K562 (cell line): ENCODE results near the gene PMPCA. TPM values are rescaled to one million over a fixed set of nuclear protein-coding genes. Genes with fewer than 3 reads are reported as not detected.

Experiments
- AFF4 ChIP-seq: sonication (generic); formaldehyde crosslinking; IDR thresholded peaks from 2 replicates; pipeline ENCODE4 v1.8.0; 2023; ENCODE audit warnings: mild to moderate bottlenecking, missing genetic modification reagents
- BRF2 ChIP-seq: IDR thresholded peaks from 3 replicates; pipeline ENCODE4 v1.6.1; 2011; ENCODE audit warnings: borderline replicate concordance, mild to moderate bottlenecking; ENCODE audit not compliant: insufficient read length, insufficient read depth
- LCOR ChIP-seq: sonication (generic); formaldehyde crosslinking; IDR thresholded peaks from 2 replicates; pipeline ENCODE4 v1.8.0; 2022; ENCODE audit warnings: mild to moderate bottlenecking, missing genetic modification reagents
- NFE2 ChIP-seq: IDR thresholded peaks from 2 replicates; pipeline ENCODE4 v1.6.1; 2014; ENCODE audit warnings: antibody characterized with exemption, low read depth
- NFIX ChIP-seq: fragments of 250-450 bp; sonication (Bioruptor Pico); IDR thresholded peaks from 2 replicates; pipeline ENCODE4 v1.4.0; 2020; ENCODE audit warnings: low read depth, mild to moderate bottlenecking, moderate library complexity
- RB1 ChIP-seq: fragments of 450-650 bp; IDR thresholded peaks from 2 replicates; pipeline ENCODE4 v1.6.1; 2017; ENCODE audit warnings: low read depth, mild to moderate bottlenecking
- ZNF274 ChIP-seq: IDR thresholded peaks from 2 replicates; pipeline ENCODE4 v1.6.1; 2011; ENCODE audit warnings: low read depth, mild to moderate bottlenecking, low read length, moderate library complexity, borderline replicate concordance
- ZNF408 ChIP-seq: fragments of 250-450 bp; sonication (Bioruptor Pico); IDR thresholded peaks from 2 replicates; pipeline ENCODE4 v1.4.0; 2020; ENCODE audit warnings: low read depth, mild to moderate bottlenecking, moderate library complexity
- polyA plus RNA-seq, 8 experiments: library from polyadenylated mRNA; depleted of rRNA in 4 of 8; stranded (reverse) in 5 of 8; unstranded in 3 of 8; fragments of >200 nt; fragmentation: Nextera tagmentation in 2 of 8; fragmentation: Illumina TruSeq in 1 of 8; extraction: Ambion mirVana in 2 of 8; extraction: Trizol in 1 of 8; gene quantifications; 2 replicates each; pipeline versions ENCODE4 v1.2.1 to v1.2.3, GENCODE V29; 2011 to 2014; ENCODE audit warnings: inconsistent platforms in 1 of 8, missing spikeins in 1 of 8
- total RNA-seq, 7 experiments: library from RNA; depleted of rRNA in 6 of 7; stranded (reverse); fragments of >200 nt in 6 of 7; fragmentation: Illumina TruSeq in 2 of 7; extraction: Trizol in 2 of 7; gene quantifications; 2 replicates each; pipeline versions ENCODE4 v1.2.1 to v1.2.3, GENCODE V29; 2011 to 2021; ENCODE audit warnings: low replicate concordance in 1 of 7

PMPCA gene
- total and polyA plus RNA-seq, 9 of the 15 experiments (the other 6 are each of a cell fraction or from before 2014, with no cell fraction given): 23.9 to 143 (median 86.6) TPM

- TF ChIP-seq BRF2: no peak
- no peak for TF ChIP-seq AFF4 (CRISPR knock-in tag)
- no peak for TF ChIP-seq RB1
- no peak for TF ChIP-seq NFE2
- no peak for TF ChIP-seq LCOR (CRISPR knock-in tag)
- no peak for TF ChIP-seq ZNF408
- TF ChIP-seq NFIX (CRISPR knock-in tag): peak; percentile 45
- TF ChIP-seq ZNF274: no peak
Observed at GRCh38 chr9:136412962-136413361, 2.5 kb downstream of the PMPCA start (continued).
